NCI-H2081 (cell line): ENCODE data around the gene RPL39.
"Not testable (repeated sequence)": the region's sequence is repeated elsewhere in the genome, so short reads cannot be mapped to it uniquely, and the experiment has no call there.

Experiments
- DNase-seq, 2 experiments: peaks; one replicate each; lab custom pipeline; 2025; lab: John Stamatoyannopoulos, UW

RPL39 gene

DNA sequence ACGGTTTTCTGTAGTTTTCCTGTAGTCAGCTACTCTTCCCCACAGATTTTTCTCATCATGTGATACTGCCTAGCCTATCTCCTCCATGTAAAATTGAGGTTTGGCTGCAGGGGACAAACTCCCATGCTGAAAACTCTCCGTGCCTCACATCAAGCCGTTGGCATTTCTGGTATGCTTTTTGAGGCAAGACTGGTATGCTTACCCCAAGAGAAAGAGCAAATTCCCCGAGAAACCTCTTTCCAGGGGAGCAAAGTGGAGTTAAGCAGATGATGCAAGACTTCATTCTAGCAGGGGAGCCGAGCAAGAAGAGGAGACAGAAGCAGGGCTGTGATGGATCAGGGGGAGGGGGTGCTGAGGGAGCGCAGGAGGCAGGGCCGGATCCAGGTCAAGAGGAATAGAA, 28.2 kb downstream of the RPL39 start:
- no peak for DNase-seq

DNA sequence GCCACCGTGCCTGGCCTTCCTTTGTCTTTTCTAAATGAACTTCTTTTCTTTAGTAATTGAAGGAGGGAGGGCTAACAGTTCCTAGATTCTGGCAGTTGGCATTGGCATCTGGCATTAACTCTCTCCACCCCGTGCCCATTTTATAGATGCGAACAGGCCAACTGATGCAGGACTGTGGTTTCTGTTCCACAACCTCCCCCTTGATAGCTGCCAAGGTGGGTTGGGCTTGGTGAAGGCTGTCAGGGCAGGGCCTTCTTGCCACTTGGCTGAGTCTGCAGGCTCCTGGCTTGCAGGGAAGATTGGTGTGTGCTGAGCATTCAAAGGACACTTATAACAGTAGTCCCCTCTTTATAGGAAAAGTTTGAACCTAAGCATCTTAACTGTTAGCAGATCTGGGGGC, 28.7 kb downstream of the RPL39 start:
- no peak for DNase-seq

GRCh38 chrX:119760026-119760877, 31.2 kb downstream of the RPL39 start:
- DNase-seq, result no peak

DNA sequence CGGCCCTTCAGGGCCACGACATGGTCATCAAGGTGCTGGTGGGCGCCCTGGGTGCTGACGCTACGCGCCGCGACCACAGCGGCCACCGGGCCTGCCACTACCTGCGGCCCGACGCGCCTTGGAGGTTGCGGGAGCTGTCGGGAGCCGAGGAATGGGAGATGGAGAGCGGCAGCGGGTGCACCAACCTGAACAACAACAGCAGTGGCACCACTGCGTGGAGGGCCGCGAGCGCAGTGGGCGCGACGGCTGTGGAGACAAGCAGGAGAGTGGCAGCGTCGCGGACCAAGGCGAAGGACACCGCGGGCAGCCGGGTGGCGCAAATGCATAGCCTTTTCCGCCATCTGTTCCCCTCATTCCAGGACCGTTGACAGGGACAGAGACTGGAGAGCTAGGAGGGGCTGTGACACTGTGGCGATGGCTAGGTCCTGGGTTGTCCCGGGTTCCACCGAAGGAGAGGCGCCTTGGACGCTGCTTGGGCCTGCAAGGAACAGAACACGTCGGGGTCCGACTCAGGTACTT, 32.1 kb downstream of the RPL39 start:
- no peak for DNase-seq

DNA sequence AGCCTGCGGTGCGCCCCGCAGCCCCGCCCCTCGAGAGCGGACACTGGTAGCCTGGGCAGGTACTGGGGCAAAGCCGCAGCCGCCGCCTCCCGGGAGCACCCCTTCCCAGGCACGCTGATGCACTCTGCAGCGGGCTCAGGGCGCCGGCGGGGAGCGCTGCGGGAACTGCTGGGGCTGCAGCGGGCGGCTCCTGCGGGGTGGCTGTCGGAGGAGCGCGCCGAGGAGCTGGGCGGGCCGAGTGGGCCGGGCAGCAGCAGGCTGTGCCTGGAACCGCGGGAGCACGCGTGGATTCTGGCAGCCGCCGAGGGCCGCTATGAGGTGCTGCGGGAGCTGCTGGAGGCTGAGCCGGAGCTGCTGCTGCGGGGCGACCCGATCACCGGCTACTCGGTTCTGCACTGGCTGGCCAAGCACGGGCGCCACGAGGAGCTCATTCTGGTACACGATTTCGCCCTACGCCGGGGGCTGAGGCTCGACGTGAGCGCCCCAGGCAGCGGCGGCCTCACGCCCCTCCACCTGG, 32.6 kb downstream of the RPL39 start:
- peak in 1 of 2 experiments; percentile 27 for DNase-seq

GRCh38 chrX:119757979-119758730, 33.3 kb downstream of the RPL39 start, which contains the start of gene SOWAHD:
Gene SOWAHD (plus strand): TSS chrX:119758588. CDS start chrX:119758668, 80 bp downstream.
- DNase-seq, result peak; percentile 24 to 46

DNA sequence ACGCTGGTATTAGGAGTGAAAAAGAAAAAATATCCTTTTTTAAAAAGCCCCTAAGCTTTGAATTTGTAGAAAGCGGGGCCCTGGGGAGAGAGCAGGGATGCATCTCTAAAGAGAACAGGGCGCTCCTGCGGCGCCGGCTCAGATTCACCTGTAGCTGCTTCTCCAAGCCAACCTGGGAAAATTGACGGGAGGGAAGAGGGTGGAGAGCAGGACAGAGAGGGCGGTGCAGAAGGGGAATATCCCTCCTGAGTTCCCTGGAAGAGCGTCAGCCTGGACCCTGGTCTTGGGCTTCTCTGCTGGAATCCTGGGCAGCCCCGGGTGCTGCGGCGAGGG, 33.8 kb downstream of the RPL39 start:
- no peak for DNase-seq

- no peak for DNase-seq
Measured at GRCh38 chrX:119756926-119757635, 34.3 kb downstream of the RPL39 start.

GRCh38 chrX:119755981-119756533, 35.4 kb downstream of the RPL39 start:
- no peak for DNase-seq

DNA sequence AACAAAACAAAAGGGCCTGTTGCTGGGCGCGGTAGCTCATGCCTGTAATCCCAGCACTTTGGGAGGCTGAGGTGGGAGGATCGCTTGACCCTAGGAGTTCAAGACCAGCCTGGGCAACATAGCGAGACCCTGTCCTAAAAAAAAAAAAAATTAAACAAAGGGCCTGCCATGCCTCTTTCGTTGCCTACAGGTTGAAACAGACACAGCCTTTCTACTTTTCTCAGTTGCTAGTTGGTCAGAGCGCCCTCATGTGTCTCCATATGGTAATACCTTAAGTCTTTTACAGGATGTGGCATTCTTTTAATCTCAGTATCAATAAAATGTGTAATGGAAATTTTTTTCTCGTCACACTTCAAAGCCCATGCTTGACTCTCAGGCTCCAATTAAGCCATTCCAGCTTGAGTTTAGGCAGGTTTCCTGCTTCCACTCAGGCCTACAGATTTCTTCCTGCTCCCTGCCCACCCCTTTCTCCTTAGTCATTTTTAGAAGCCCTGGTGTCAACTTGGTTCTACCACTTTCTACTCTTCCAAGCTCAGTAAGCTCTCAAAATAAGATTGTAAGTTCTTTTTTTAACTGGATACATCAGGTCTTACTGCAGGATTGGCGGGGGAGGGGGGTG, 37.7 kb downstream of the RPL39 start:
- DNase-seq, result peak; percentile 57 to 62

DNA sequence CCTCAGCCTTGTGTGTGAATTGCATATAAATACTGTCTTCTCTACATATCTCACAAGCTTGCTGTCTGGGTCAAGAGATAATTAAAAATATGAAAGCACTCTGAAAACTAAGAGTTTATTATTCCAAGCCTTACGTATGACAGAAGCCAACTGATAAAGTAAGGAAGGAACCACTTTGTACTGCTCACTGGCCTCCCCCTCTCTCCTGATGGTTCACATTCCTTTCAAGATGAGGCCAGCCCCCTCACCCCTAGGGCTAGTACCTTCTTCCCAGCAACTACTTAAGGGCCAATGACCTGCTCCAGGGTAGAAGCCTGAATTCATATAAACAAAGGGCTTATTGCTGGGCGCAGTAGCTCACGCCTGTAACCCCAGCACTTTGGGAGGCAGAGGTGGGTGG, 38.4 kb downstream of the RPL39 start:
- no peak for DNase-seq

DNA sequence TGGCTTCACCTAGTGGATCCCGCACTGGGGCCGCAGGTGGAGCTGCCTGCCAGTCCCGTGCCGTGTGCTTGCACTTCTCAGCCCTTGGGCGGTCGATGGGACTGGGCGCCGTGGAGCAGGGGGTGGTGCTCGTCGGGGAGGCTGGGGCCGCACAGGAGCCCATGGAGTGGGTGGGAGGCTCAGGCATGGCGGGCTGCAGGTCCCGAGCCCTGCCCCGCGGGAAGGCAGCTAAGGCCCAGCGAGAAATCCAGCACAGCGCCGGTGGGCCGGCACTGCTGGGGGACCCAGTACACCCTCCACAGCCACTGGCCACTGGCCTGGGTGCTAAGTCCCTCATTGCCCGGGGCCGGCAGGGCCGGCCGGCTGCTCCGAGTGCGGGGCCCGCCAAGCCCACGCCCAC, 40.7 kb downstream of the RPL39 start:
- DNase-seq, result not testable (repeated sequence)

GRCh38 chrX:119750131-119750530, 41.3 kb downstream of the RPL39 start:
- not testable (repeated sequence) for DNase-seq

DNA sequence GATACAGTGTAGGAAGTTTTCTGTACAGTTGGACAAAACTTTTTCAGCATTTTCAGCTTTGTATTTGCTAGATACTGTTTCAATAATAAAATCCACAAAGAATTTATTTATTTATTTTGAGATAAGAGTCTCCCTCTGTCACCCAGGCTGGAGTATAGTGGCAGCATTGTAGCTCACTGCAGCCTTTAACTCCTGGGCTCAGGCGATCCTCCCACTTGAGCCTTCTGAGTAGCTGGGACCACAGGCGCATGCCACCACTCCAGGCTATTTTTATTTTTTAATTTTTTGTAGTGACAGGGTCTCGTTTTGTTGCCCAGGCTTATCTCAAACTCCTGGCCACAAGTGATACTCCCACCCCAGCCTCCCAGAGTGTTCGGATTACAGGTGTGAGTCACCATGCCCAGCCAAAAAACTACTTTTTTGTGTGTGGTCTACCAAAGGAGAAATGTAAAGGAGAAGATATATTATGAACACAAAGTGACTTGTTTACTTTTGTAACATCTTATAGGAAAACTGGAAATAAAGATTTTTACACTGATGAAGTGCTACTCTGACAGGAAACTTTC, 46.1 kb downstream of the RPL39 start:
- no peak for DNase-seq

DNA sequence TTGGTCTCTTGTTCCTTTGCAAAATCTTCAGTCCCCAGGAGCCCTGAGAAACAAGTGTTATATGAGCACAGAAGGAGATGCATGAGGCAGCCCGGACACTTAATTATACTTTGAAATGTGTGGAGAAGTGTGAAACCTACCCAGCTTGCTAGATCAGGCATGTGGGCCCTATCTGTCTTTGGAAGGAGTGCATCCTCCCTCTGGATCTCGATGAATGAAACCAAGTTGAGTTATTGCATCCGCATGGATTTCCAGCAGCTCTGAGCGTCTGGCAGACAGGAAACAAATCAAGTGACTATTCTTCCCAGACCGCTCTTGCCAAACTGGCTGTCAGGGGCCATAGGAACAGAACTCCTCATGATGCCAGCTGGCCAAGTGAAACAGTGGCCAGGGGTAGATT, 52.7 kb downstream of the RPL39 start:
- no peak for DNase-seq
